ENCODE measurements around the gene ITGA3. TPM values are rescaled to one million over a fixed set of nuclear protein-coding genes. Genes with fewer than 3 reads are reported as not detected.

The ITGA3 gene
- total RNA-seq: 10 to 100 TPM; 14.3 to 73.1 (median 33.4) TPM

GRCh38 chr17:50055426-50056216 is at the start of gene ITGA3:
TSS of gene ITGA3 (plus strand) at chr17:50056110. CDS start at chr17:50056440, 330 bp downstream.
- no peaks in the 10 kb centered on the region for H3K9me3 ChIP-seq
- H3K27ac ChIP-seq: peak within 1 kb of the TSS; percentile 91 to 92
- no peaks in the 10 kb centered on the region for H3K36me3 ChIP-seq
- peak within 1 kb of the TSS; percentile 54 to 65 for H3K4me3 ChIP-seq
- peaks cover 12 to 19% of the 10 kb centered on the region in 2 donors for H3K4me1 ChIP-seq
- DNase-seq: peak; percentile 71 to 75
- intact Hi-C loops (cut with DNase I; ENCODE audit: low total_unique reads): no loop called here
- TF ChIP-seq CTCF (IDR thresholded peaks at IDR 0.05) (peak in 2 of 4 experiments; percentile 4 to 30), POLR2A (IDR thresholded peaks at IDR 0.05) (peak in 1 of 2 donors; percentile 44)
- no peaks in the 10 kb centered on the region for H3K27me3 ChIP-seq

GRCh38 chr17:50009282-50009681 is 46.6 kb upstream of the ITGA3 start:
- H3K27me3 ChIP-seq: no peaks in the 10 kb centered on the region
- no peaks in the 10 kb centered on the region for H3K36me3 ChIP-seq
- H3K4me1 ChIP-seq: no peaks in the 10 kb centered on the region
- no peak overlapping the region for H3K27ac ChIP-seq
- TF ChIP-seq POLR2A (IDR thresholded peaks at IDR 0.05) (no peak), CTCF (IDR thresholded peaks at IDR 0.05) (no peak)
- H3K9me3 ChIP-seq: no peaks in the 10 kb centered on the region
- DNase-seq: no peak
- no peak overlapping the region for H3K4me3 ChIP-seq
- intact Hi-C loops (cut with DNase I; ENCODE audit: low total_unique reads): no loop called here

GRCh38 chr17:50013079-50013478 is 42.8 kb upstream of the ITGA3 start:
- no peaks in the 10 kb centered on the region for H3K36me3 ChIP-seq
- no peaks in the 10 kb centered on the region for H3K9me3 ChIP-seq
- no peak for DNase-seq
- no peak overlapping the region for H3K27ac ChIP-seq
- H3K4me1 ChIP-seq: no peaks in the 10 kb centered on the region
- intact Hi-C loops (cut with DNase I; ENCODE audit: low total_unique reads): no loop called here
- H3K27me3 ChIP-seq: no peaks in the 10 kb centered on the region
- H3K4me3 ChIP-seq: no peak overlapping the region
- no peak for TF ChIP-seq CTCF (IDR thresholded peaks at IDR 0.05)
- TF ChIP-seq POLR2A (IDR thresholded peaks at IDR 0.05): no peak

GRCh38 chr17:50014471-50015088 is 41.3 kb upstream of the ITGA3 start:
- no peak overlapping the region for H3K4me3 ChIP-seq
- no peaks in the 10 kb centered on the region for H3K36me3 ChIP-seq
- H3K27me3 ChIP-seq: no peaks in the 10 kb centered on the region
- intact Hi-C loops (cut with DNase I; ENCODE audit: low total_unique reads): no loop called here
- H3K4me1 ChIP-seq: no peaks in the 10 kb centered on the region
- H3K9me3 ChIP-seq: no peaks in the 10 kb centered on the region
- no peak for DNase-seq
- no peak for TF ChIP-seq POLR2A (IDR thresholded peaks at IDR 0.05)
- TF ChIP-seq CTCF (IDR thresholded peaks at IDR 0.05): no peak
- H3K27ac ChIP-seq: no peak overlapping the region

- intact Hi-C loops (cut with DNase I; ENCODE audit: low total_unique reads): no loop called here
- TF ChIP-seq CTCF (IDR thresholded peaks at IDR 0.05) (no peak), POLR2A (IDR thresholded peaks at IDR 0.05) (no peak)
- DNase-seq: no peak
- Histone ChIP-seq H3K4me1 (no peaks in the 10 kb centered on the region), H3K4me3 (no peak overlapping the region), H3K36me3 (no peaks in the 10 kb centered on the region), H3K9me3 (no peaks in the 10 kb centered on the region), H3K27me3 (no peaks in the 10 kb centered on the region), H3K27ac (no peak overlapping the region)
Measured at GRCh38 chr17:50015146-50015545, 40.8 kb upstream of the ITGA3 start.
